Kidney tubule cell (primary cell): Measurements from ENCODE around the gene CDC42BPA.
"Not testable (repeated sequence)": the region's sequence is repeated elsewhere in the genome, so short reads cannot be mapped to it uniquely, and the experiment has no call there.

Experiments used
- DNase-seq: peaks from one replicate; pipeline ENCODE4 v3.0.0-alpha.2; 2018; ENCODE audit warnings: low spot score

CDC42BPA gene

GRCh38 chr1:226962421-226963391, 355.6 kb downstream of the CDC42BPA start:
- DNase-seq, result no peak

- no peak for DNase-seq
Measured at GRCh38 chr1:226960944-226961765, 357.1 kb downstream of the CDC42BPA start.

DNA sequence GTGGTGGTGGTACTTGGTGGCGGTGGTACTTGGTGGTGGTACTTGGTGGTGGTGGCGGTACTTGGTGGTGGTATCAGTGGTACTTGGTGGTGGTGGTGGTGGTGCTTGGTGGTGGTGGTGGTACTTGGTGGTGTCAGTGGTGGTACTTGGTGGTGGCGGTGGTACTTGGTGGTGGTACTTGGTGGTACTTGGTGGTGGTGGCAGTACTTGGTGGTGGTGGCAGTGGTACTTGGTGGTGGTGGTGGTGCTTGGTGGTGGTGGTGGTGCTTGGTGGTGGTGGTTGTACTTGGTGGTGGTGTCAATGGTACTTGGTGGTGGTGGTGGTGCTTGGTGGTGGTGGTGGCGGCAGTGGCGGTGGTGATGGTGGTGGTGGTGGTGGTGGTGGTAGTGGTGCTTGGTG, 358.0 kb downstream of the CDC42BPA start:
- DNase-seq, result no peak

GRCh38 chr1:226958300-226958699, 360.0 kb downstream of the CDC42BPA start:
- DNase-seq, result no peak

GRCh38 chr1:226957714-226958113, 360.6 kb downstream of the CDC42BPA start:
- DNase-seq, result no peak

DNA sequence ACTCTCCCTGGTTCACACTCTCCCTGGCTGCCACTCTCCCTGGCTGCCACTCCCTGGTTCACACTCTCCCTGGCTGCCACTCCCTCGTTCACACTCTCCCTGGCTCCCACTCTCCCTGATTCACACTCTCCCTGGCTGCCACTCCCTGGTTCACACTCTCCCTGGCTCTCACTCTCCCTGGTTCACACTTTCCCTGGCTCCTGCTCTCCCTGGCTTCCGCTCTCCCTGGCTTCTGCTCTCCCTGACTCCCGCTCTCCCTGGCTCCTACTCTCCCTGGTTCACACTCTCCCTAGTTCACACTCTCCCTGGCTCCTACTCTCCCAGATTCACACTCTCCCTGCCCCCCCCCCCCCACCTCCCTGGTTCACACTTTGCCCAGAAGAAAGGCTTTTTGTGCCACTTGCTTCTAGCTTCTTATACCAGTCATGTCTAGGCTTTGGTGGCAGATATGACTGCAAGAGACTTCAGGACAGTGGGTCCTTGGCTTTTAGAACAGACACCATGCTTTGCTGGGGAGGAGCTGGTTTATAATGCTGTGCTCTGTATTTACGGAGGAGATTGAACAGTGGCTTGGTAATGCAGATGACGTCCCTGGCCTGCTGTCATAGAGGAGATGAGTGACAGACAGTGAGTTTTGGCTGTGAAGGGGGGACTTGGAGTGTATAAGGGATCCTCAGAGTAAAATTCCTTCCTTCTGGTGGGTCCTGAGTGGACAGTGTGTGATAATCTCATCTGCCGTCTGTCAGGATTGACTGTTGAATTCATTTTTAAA, 361.2 kb downstream of the CDC42BPA start:
- no peak for DNase-seq

GRCh38 chr1:226955857-226956256, 362.4 kb downstream of the CDC42BPA start:
- DNase-seq, result not testable (repeated sequence)

GRCh38 chr1:226954777-226955176, 363.5 kb downstream of the CDC42BPA start:
- no peak for DNase-seq

- no peak for DNase-seq
Measured at GRCh38 chr1:226954337-226954736, 364.0 kb downstream of the CDC42BPA start.

DNA sequence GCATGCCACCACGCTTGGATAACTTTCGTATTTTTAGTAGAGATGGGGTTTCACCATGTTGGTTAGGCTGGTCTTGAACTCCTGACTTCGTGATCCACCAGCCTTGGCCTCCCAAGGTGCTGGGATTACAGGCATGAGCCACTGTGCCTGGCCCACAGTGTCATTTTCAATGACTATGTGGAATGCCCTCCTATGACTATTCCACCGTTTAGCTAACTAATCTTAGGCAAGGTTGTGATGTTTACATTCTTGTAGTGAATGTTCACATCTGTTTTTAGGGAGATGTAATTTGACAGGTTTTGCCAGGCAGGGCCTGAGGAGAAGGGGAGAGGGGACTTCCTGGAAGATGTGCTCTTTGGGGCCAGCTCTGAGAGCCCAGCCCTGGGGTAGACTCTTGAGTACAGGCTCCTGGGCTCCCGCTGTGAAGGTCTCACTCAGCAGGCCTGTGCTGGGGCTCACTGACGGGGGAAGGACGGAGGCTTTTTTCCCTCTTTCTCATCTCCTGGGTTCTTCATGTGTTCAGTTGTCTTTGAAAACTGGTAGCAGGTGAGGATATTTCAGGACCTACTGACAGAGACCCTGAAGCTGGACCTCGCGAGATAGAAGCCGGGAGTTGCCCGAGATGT, 365.0 kb downstream of the CDC42BPA start:
- no peak for DNase-seq

DNA sequence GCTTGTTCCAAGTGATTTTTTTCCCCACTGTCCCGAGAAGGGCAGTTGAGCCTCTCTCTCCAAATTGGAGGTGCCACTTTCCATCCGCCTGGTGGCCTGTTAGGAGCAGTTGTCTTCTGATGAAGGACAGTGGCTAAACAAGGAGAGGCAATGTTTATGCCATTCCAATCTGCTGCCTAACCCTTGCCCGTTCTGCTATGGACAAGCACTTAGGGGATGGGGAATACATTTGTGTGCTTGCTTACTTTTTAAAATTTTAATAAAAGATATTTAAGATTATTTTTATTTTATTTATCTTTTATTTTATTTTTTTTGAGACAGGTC, 366.2 kb downstream of the CDC42BPA start:
- DNase-seq, result no peak

DNA sequence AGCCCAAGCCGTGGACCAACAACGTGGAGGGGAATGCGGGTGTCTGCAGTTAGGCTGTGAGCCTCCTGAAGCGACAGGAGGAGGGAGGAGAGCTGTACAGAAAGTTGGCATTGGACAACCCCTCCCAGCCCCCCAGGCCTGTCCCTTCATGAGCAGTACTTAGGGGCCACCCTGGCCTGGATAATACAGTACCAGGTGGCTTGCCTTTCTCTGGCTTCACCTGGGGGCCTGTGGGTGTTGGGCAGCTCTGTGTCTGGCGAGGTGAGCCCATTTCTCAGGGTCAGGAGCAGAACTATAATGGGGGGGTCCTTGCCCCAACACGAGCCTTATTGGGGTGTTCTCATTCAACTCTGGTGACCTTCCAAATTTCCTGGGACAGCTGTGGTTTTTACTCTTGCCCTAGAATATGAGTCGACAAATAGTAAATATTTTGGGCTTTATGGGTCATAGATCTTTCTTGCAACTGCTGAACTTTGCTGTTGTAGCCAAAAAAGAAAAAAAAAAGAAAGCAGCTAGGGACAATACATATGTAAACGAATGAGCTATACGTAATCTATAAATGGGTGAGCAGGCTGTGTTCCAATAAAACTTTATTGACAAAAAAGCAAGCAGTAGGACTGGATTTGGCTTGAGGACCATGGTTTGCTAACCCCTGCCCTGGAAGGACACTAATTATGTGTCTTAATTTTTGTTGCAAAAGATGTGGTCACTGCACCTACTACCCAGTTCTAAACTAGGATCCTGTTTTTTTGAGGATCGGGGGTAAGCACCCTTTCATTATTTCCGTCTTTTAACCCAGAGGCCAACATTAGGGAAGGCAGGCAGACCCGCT, 366.8 kb downstream of the CDC42BPA start:
- no peak for DNase-seq

- DNase-seq, result no peak
Measured at GRCh38 chr1:226950871-226951270, 367.4 kb downstream of the CDC42BPA start.

DNA sequence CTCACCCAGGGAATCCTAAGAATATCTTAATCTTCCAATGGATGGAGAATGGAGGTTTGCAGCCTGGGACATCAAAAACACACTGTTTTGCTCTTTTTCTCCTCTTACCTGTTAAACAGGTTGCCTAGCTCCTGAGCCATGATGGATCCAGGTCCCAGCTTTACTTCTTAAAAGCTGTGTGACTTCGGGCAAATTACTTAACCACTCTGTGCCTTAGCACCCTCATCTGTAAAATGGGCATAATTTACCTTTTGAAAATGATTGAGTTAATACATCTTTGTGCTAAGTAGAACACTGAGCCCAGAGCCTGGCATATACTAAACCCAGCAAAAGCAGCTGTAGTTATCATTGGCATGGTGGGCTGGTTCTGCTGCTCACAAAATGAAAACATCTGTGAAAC, 368.0 kb downstream of the CDC42BPA start:
- DNase-seq, result no peak

GRCh38 chr1:226949401-226949800, 368.9 kb downstream of the CDC42BPA start:
- no peak for DNase-seq

DNA sequence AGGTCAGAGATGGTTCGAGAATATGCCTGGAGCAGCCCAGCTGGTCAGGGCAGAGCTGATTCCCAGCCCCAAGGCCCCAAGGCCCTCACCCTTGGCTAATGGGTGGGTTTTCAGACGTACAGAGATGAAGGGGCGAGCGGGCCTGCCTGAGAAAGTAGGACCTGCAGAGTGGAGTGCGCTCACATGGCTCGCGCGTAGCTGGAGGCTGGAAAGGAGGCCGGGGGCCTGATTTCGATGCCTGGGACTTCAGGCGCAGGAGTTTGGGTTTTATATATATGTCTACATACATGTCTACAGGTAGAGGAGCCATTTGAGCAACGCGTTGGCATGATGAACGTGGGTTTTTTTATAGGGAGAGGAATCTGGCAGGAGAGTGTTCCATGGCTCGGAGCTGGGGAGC, 369.3 kb downstream of the CDC42BPA start:
- no peak for DNase-seq

GRCh38 chr1:226948480-226948879, 369.8 kb downstream of the CDC42BPA start:
- no peak for DNase-seq

- no peak for DNase-seq
Measured at GRCh38 chr1:226948051-226948450, 370.2 kb downstream of the CDC42BPA start.

- DNase-seq, result no peak
Measured at GRCh38 chr1:226946841-226947240, 371.5 kb downstream of the CDC42BPA start.

DNA sequence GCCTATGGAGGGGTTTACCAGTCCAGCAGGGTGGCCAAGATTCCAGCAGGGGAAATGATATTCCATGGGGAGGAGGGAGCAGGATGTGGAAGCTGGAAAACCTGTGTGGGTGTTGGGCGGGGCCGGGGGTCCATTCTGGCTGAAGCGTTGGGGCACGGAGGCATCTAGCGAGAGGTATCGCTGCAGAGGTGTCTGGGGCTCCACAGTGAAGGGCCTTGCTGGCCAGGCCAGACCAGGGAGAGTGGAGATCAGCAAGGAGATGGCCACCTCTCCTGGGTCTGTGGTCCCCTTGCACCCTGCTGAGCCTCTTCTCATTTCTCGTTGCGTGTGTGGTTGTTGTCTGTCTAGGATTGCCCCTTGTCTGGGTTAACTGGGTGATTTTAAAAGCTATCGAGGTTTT, 372.0 kb downstream of the CDC42BPA start:
- no peak for DNase-seq

GRCh38 chr1:226945858-226946245, 372.4 kb downstream of the CDC42BPA start:
- DNase-seq, result no peak
